ENCODE measurements around the gene CHN1.
A peak's percentile ranks its signal among the peaks of the same experiment; 100 is the strongest.

The CHN1 gene

GRCh38 chr2:174766271-174766670 lies 238.9 kb downstream of the CHN1 start:
- no peak for DNase-seq (ENCODE audit: low read depth)

- DNase-seq (ENCODE audit: low read depth): no peak
These were observed 239.6 kb downstream of the CHN1 start for GRCh38 chr2:174765576-174765975.

- DNase-seq (ENCODE audit: low read depth): peak; percentile 79
These were observed 240.6 kb downstream of the CHN1 start, which contains the start of gene CHRNA1 for GRCh38 chr2:174764280-174765255. CHRNA1 (minus strand) TSS chr2:174764472; CDS start chr2:174764394, 78 bp downstream.

- DNase-seq (ENCODE audit: low read depth): no peak
These were observed 241.4 kb downstream of the CHN1 start for GRCh38 chr2:174763780-174764179.

- DNase-seq (ENCODE audit: low read depth): no peak
These were observed 242.7 kb downstream of the CHN1 start for GRCh38 chr2:174762464-174762863.

GRCh38 chr2:174761837-174762236 lies 243.3 kb downstream of the CHN1 start:
- DNase-seq (ENCODE audit: low read depth): peak; percentile 71

- DNase-seq (ENCODE audit: low read depth): no peak
These were observed 244.2 kb downstream of the CHN1 start for GRCh38 chr2:174760845-174761473.

GRCh38 chr2:174759381-174760065 lies 245.7 kb downstream of the CHN1 start:
- no peak for DNase-seq (ENCODE audit: low read depth)

- no peak for DNase-seq (ENCODE audit: low read depth)
These were observed 248.4 kb downstream of the CHN1 start for GRCh38 chr2:174756743-174757142.

GRCh38 chr2:174753038-174753633 lies 252.0 kb downstream of the CHN1 start:
- DNase-seq (ENCODE audit: low read depth): no peak

- peak; percentile 28 for DNase-seq (ENCODE audit: low read depth)
These were observed 252.7 kb downstream of the CHN1 start for GRCh38 chr2:174752403-174753037.

GRCh38 chr2:174750923-174751441 lies 254.2 kb downstream of the CHN1 start:
- DNase-seq (ENCODE audit: low read depth): no peak

GRCh38 chr2:174749793-174750192 lies 255.4 kb downstream of the CHN1 start:
- no peak for DNase-seq (ENCODE audit: low read depth)

GRCh38 chr2:174748948-174749347 lies 256.2 kb downstream of the CHN1 start:
- peak; percentile 36 for DNase-seq (ENCODE audit: low read depth)

Data from iris pigment epithelial cell (primary cell).